ENCODE results near the gene CACNA2D4. TPM values are rescaled to one million over a fixed set of nuclear protein-coding genes. Genes with fewer than 3 reads are reported as not detected.

Gene CACNA2D4
- total RNA-seq, 4 donors from 2014 or later = 0.25 to 3.1 (median 0.68) TPM

GRCh38 chr12:1928439-1929121, 10.1 kb upstream of the CACNA2D4 start:
- H3K36me3 ChIP-seq = no peaks in the 10 kb centered on the region
- peaks cover 26 to 27% of the 10 kb centered on the region in 2 donors for H3K4me1 ChIP-seq
- TF ChIP-seq, protein P1, sequence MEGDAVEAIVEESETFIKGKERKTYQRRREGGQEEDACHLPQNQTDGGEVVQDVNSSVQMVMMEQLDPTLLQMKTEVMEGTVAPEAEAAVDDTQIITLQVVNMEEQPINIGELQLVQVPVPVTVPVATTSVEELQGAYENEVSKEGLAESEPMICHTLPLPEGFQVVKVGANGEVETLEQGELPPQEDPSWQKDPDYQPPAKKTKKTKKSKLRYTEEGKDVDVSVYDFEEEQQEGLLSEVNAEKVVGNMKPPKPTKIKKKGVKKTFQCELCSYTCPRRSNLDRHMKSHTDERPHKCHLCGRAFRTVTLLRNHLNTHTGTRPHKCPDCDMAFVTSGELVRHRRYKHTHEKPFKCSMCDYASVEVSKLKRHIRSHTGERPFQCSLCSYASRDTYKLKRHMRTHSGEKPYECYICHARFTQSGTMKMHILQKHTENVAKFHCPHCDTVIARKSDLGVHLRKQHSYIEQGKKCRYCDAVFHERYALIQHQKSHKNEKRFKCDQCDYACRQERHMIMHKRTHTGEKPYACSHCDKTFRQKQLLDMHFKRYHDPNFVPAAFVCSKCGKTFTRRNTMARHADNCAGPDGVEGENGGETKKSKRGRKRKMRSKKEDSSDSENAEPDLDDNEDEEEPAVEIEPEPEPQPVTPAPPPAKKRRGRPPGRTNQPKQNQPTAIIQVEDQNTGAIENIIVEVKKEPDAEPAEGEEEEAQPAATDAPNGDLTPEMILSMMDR (IDR thresholded peaks at IDR 0.05 in 4 of 5, conservative IDR thresholded peaks at IDR 0.05 in 1 of 5) = no peak
- no peak for TF ChIP-seq POLR2A (IDR thresholded peaks at IDR 0.05)
- H3K4me3 ChIP-seq = no peak overlapping the region
- in situ Hi-C loops (cut with MboI; ENCODE audit: low sequenced_read_pairs in 4 of 4) = no loop called here
- no peak overlapping the region for H3K27ac ChIP-seq
- ATAC-seq (no peak), DNase-seq (no peak)
- intact Hi-C loops (cut with DNase I; ENCODE audit: low total_unique reads) = no loop called here
- H3K27me3 ChIP-seq = no peaks in the 10 kb centered on the region
- no peaks in the 10 kb centered on the region for H3K9me3 ChIP-seq

DNA sequence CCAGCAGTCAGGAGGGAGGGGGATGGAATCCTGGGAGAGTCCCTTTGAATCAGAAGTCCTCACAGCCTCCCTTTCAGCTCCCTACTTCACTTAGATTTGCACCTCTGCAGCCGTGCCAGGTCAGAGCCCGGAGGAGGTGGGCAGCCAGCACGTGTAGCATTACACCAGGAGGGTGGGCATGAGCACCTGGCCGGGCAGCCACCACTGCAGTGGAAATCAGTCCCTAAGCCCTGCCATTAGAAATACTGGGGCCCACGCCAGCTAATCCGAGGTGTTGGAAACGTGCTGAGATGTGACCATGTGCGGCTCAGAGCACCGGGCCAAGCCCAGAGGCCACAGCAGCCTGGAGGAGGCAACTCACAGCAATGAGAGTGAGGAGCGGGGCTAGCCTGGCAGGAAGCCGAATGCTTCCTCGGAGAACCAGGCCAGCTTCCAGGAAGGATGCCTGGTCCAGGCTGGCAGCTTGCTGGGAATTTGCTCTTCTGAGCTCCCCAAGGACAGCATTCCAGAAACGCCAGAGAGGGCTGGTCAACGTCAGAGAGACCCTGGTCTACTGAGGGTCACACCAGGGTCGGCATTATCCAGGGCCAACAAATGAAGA, 9.4 kb upstream of the CACNA2D4 start:
- in situ Hi-C loops (cut with MboI; ENCODE audit: low sequenced_read_pairs in 4 of 4) (no loop called here), intact Hi-C loops (cut with DNase I; ENCODE audit: low total_unique reads) (no loop called here)
- ATAC-seq (no peak), DNase-seq (no peak)
- Histone ChIP-seq H3K4me1 (peaks cover 22 to 26% of the 10 kb centered on the region in 2 donors), H3K27me3 (no peaks in the 10 kb centered on the region), H3K4me3 (no peak overlapping the region), H3K27ac (no peak overlapping the region), H3K36me3 (no peaks in the 10 kb centered on the region), H3K9me3 (no peaks in the 10 kb centered on the region)
- TF ChIP-seq POLR2A (IDR thresholded peaks at IDR 0.05) = no peak
- TF ChIP-seq, protein P1 (IDR thresholded peaks at IDR 0.05 in 4 of 5, conservative IDR thresholded peaks at IDR 0.05 in 1 of 5) = no peak

- Histone ChIP-seq H3K27me3 (no peaks in the 10 kb centered on the region), H3K27ac (no peak overlapping the region), H3K36me3 (no peaks in the 10 kb centered on the region), H3K9me3 (no peaks in the 10 kb centered on the region), H3K4me3 (no peak overlapping the region), H3K4me1 (peaks cover 20 to 23% of the 10 kb centered on the region in 2 donors)
- DNase-seq = no peak
- TF ChIP-seq, protein P1 (IDR thresholded peaks at IDR 0.05 in 4 of 5, conservative IDR thresholded peaks at IDR 0.05 in 1 of 5) = no peak
- TF ChIP-seq POLR2A (IDR thresholded peaks at IDR 0.05) = no peak
- in situ Hi-C loops (cut with MboI; ENCODE audit: low sequenced_read_pairs in 4 of 4) = no loop called here
- intact Hi-C loops (cut with DNase I; ENCODE audit: low total_unique reads) = no loop called here
- ATAC-seq = no peak
Measured at GRCh38 chr12:1927051-1927680, 8.7 kb upstream of the CACNA2D4 start.

GRCh38 chr12:1926251-1926657, 7.8 kb upstream of the CACNA2D4 start:
- peak; percentile 74 to 92 for ATAC-seq
- Histone ChIP-seq H3K27ac (no peak overlapping the region), H3K36me3 (no peaks in the 10 kb centered on the region), H3K9me3 (no peaks in the 10 kb centered on the region), H3K4me3 (no peak overlapping the region), H3K27me3 (no peaks in the 10 kb centered on the region), H3K4me1 (peaks cover 16 to 19% of the 10 kb centered on the region in 2 donors)
- TF ChIP-seq, protein P1 (IDR thresholded peaks at IDR 0.05 in 4 of 5, conservative IDR thresholded peaks at IDR 0.05 in 1 of 5) = no peak
- TF ChIP-seq POLR2A (IDR thresholded peaks at IDR 0.05) = no peak
- in situ Hi-C loops (cut with MboI; ENCODE audit: low sequenced_read_pairs in 4 of 4) (no loop called here), intact Hi-C loops (cut with DNase I; ENCODE audit: low total_unique reads) (no loop called here)
- DNase-seq = peak; percentile 31 to 45
